Activated CD8-positive, alpha-beta memory T cell treated with anti-CD3 and anti-CD28 coated beads, Interleukin-2, amount 50 U/mL, for 24 hours (primary cell): ENCODE measurements around the gene SNIP1.
"Not testable (repeated sequence)": the region's sequence is repeated elsewhere in the genome, so short reads cannot be mapped to it uniquely, and the experiment has no call there.

Source experiments
- DNase-seq: peaks from one replicate; pipeline ENCODE4 v3.0.0-alpha.2; 2020; ENCODE audit errors: extremely low read depth

The SNIP1 gene

GRCh38 chr1:37553927-37554808 is at the start of gene SNIP1:
Gene SNIP1, minus strand, starts transcription at chr1:37554293. Its CDS starts 64 bp downstream, at chr1:37554229.
- DNase-seq, result peak; percentile 78

GRCh38 chr1:37602750-37603694 is 48.9 kb upstream of the SNIP1 start:
- no peak for DNase-seq

GRCh38 chr1:37601441-37601840 is 47.3 kb upstream of the SNIP1 start:
- DNase-seq, result no peak

GRCh38 chr1:37599940-37600339 is 45.8 kb upstream of the SNIP1 start:
- no peak for DNase-seq

- DNase-seq, result no peak
Observed at GRCh38 chr1:37596182-37596667, 42.1 kb upstream of the SNIP1 start.

GRCh38 chr1:37595440-37596181 is 41.5 kb upstream of the SNIP1 start, which contains the start of gene GNL2:
Gene GNL2, minus strand, starts transcription at chr1:37595937. Its CDS starts 115 bp downstream, at chr1:37595822.
- peak; percentile 88 for DNase-seq

GRCh38 chr1:37593726-37594125 is 39.6 kb upstream of the SNIP1 start:
- no peak for DNase-seq

GRCh38 chr1:37588939-37589338 is 34.8 kb upstream of the SNIP1 start:
- no peak for DNase-seq

- not testable (repeated sequence) for DNase-seq
Observed at GRCh38 chr1:37584544-37584943, 30.5 kb upstream of the SNIP1 start.

- DNase-seq, result no peak
Observed at GRCh38 chr1:37575692-37576091, 21.6 kb upstream of the SNIP1 start.

- DNase-seq, result no peak
Observed at GRCh38 chr1:37574834-37575480, 20.9 kb upstream of the SNIP1 start.

GRCh38 chr1:37570528-37571334 is 16.6 kb upstream of the SNIP1 start:
- DNase-seq, result no peak

GRCh38 chr1:37567023-37567422 is 12.9 kb upstream of the SNIP1 start:
- no peak for DNase-seq

GRCh38 chr1:37564892-37565291 is 10.8 kb upstream of the SNIP1 start:
- DNase-seq, result no peak

GRCh38 chr1:37562984-37563383 is 8.9 kb upstream of the SNIP1 start:
- no peak for DNase-seq

- DNase-seq, result no peak
Observed at GRCh38 chr1:37561133-37562132, 7.3 kb upstream of the SNIP1 start.

GRCh38 chr1:37560401-37561132 is 6.5 kb upstream of the SNIP1 start:
- no peak for DNase-seq

GRCh38 chr1:37559957-37560379 is 5.9 kb upstream of the SNIP1 start:
- DNase-seq, result not testable (repeated sequence)
